ENCODE results near the gene MROH2A.
A peak's percentile ranks its signal among the peaks of the same experiment; 100 is the strongest.
"Not testable (repeated sequence)": the region's sequence is repeated elsewhere in the genome, so short reads cannot be mapped to it uniquely, and the experiment has no call there.

Gene MROH2A

DNA sequence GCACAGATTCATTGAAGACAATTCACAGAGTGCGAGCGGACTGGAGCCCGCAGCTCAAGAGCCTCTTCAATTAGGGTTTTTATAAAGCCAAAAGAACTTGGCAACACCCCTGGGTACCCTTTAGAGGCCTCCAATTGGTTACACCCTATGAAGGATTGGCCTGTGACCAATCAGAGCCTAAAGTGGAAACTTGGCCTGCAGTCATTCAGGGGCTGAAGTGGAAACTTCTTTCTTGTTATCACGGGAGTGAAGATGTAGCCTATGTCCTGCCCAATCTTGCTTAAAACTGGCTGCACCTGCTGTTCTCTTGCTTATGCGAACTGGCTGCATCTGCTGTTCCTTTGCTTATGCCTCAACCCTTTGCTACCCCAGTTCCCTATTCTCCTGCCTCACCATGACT is 78.1 kb downstream of the MROH2A start:
- DNase-seq (ENCODE audit: low read depth in 2 of 2): no peak

DNA sequence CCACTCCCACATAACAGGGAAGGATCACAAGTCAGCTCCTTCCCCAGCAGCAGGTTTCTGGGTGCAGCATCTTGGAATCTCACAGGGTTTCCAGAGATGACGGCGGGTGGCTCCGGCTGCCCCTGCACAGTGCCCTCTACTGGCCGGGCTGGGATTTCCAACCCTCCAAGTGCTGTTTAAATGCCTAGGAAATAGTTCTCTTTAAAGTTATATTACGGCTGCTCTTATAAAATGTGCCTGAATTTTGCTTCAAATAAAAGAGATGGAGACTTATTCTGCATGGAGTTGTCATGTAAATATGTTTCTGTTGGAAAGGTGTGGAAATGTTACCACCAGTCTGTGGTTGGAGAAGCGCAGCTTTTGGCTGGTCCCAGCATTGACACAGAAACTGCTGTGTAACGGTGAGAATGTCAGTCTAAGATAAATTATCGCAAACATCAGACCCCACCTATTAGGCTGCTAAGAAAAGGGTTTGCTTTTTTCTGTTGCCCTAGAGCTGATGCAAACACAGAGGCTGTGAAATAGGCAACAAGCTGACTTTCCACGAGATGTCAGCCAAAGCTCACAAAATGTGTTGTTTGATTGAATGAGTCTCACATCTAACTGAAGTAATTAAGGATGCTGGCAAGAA is 79.5 kb downstream of the MROH2A start:
- DNase-seq (ENCODE audit: low read depth in 2 of 2): peak; percentile 45 to 54

DNA sequence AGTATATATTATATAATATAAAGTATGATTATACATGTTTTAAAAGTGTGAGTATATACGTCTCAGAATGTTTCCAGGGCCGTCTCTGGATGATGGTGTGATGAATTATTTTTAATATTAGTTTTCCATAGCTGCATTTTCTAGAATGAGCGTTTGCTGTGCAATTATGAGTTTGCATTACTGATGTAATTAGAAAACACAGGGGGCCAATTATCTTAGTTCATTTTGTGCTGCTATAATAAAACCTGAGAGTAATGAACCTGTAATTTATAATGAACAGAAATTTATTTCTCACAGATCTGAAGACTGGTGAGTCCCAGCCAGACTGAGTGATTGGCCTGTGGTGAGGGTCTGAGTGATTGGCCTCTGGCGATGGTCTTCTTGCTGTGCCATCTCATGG is 80.2 kb downstream of the MROH2A start:
- DNase-seq (ENCODE audit: low read depth in 2 of 2): no peak

DNA sequence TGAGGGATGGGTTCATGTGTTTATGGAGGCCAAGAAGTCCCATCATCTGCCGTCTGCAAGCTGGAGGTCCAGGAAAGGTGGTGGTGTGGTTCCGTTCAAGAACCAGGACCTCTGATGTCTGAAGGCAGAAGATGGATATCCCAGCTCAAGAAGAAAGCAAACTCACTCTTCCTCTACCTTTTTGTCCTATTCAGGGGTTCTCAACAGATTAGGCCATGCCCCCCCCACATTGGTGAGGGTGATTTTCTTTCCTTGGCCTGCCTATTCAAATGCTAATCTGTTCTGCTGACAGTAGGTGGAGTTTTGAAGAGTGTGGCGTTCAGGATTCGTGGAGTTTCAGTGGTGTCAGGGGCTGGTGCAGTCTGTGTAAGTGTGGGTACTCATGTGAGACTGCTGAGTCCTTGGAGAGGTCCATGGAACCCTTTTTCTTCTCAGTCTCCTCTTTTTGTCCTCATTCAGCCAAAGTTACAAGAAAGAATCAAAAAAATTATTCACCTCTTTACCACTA is 84.2 kb downstream of the MROH2A start:
- no peak for DNase-seq (ENCODE audit: low read depth in 2 of 2)

DNA sequence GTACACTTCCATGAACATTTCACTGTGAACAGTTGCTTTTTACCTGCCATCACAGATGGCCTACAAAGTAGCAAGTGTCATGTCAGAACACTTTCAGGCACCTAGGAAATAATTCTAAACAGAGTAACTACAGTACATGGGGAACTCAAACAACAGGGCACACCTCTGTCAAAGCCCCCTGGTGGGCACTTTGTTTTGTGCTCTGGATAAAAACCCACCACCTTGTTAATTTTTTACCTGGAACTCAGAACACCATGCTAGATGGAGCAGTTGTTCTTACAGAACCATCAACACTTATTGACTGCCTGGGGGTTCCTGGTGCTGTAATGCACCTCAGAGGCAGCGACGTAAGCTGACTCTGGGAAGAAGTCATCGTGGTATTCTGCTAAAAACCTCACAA is 87.7 kb downstream of the MROH2A start:
- no peak for DNase-seq (ENCODE audit: low read depth in 2 of 2)

DNA sequence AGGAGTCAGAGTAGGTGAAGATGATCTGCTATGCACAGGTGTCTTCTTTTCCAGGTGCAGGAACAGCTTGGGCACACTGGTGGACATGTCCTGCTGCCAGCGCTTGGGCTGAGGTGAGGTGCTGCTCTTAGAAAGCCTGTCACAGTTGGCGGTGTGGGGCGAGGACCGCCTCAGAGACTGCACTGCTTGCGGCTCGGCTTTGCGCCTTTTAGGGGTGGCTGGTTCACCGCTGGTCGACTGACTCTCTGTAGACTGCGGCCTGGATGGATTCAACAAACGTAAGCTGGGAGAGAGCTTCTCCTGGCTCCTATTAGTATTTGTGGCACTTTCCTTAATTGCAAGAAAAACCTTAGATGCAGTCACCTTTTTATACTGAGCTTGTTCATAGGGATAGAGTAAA is 88.3 kb downstream of the MROH2A start:
- DNase-seq (ENCODE audit: low read depth in 2 of 2): no peak

DNA sequence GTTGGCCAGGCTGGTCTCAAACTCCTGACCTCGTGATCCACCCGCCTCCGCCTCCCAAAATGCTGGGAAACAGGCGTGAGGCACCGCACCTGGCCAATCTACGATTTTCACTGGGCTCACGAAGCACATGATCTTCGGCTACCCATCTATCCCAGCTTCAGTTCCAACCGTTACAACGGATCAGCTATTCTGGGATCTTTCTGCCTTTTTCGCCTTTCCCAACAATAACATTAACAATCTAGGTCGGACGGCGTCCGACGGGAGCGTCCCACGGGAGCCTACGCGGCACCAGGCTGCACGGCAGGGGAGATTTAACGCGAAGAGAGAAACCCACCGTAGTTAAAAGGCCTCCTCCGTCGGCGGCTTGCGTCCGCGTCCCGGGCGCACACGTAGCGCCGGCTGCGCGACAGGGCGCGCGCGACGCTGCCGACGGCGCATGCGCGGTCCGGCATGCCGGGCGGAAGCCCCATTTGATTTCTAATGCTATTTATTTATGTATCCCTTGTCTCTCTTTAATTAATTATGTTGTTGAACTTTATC is 89.9 kb downstream of the MROH2A start, which contains the start of gene MSL3B:
Gene MSL3B (minus strand): TSS at position 394 of the 540 bp plus-strand sequence.
- DNase-seq (ENCODE audit: low read depth in 2 of 2): peak; percentile 39 to 51

DNA sequence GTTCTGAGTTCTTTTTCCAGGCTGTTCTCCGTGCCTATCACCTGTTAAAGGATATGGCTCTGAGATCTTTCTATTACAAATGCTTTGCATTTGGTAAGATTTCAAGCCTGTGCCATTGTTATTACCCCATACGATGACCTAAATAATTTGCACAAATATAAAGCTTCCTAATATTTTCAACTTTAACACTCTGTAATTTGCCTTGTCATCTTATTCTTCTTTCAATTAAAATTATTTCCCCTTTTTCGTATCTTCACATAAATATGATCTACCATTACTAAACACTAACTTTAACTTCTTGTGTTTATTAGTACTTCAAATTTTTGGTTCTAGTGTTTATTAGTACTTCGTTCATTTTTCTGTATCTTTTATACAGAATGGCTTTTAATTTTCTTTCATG is 93.3 kb downstream of the MROH2A start:
- no peak for DNase-seq (ENCODE audit: low read depth in 2 of 2)

DNA sequence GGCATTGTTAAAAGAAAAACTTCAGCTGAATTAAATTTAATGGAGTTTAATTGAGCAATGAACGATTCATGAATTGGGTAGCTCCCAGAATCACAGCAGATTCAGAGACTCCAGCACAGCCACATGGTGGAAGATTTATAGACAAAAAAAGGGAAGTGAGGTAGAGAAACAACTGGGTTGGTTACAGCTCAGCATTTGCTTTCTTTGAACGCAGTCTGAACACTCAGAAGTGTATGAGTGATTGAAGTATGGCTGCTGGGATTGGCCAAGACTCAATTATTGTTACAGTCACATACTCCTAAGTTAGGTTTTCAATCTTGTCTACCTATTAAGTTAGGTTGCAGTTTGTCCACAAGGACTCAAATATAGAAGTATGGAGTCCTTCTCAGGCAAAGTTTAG is 94.0 kb downstream of the MROH2A start:
- DNase-seq (ENCODE audit: low read depth in 2 of 2): not testable (repeated sequence)

DNA sequence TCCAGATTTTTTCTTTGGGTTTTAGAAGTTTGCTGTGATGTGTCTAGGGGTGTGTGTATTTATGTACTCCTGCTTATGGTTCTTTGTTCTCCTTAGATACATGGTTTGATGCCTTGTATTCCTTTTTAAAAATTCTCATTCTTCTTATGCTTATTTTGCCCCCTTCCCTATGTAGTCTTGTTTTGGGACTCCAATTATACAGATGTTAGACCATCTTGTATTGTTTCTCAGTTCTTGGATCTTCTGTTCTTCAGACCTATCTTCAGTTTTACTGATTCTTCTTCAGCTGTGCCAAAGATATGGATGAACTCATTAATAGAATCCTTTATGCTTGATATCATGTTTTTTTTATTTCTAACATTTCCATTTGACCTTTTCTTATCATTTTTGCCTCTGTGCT is 104.2 kb downstream of the MROH2A start:
- no peak for DNase-seq (ENCODE audit: low read depth in 2 of 2)
